ENCODE results near the gene CAPN2. TPM values are rescaled to one million over a fixed set of nuclear protein-coding genes. Genes with fewer than 3 reads are reported as not detected.

CAPN2 gene
- total and polyA plus RNA-seq, 2 experiments from 2014 or later = 8.4 to 17.8 TPM

GRCh38 chr1:223721658-223722607 lies 9.6 kb downstream of the CAPN2 start:
- Histone ChIP-seq H3K79me2 (replicated peaks; ENCODE audit: insufficient read depth) (no peaks in the 10 kb centered on the region), H2AFZ (no peak overlapping the region), H3K27ac (ENCODE audit: low read depth) (no peak overlapping the region), H3K9me2 (ENCODE audit: insufficient read depth) (no peaks in the 10 kb centered on the region), H3K4me2 (no peak overlapping the region), H3F3A (replicated peaks; ENCODE audit: low read depth) (0 out of 2 replicates have a peak, but pooled peaks cover 5% of the 10 kb centered on the region), H3K27me3 (ENCODE audit: insufficient read depth) (peaks cover 65% of the 10 kb centered on the region), H3K36me3 (ENCODE audit: insufficient read depth) (no peaks in the 10 kb centered on the region), H3K4me1 (ENCODE audit: insufficient read depth) (peaks cover 34% of the 10 kb centered on the region), H4K20me1 (replicated peaks; ENCODE audit: insufficient read depth) (no peaks in the 10 kb centered on the region), H3K4me3 (no peak overlapping the region)
- Mint-ChIP-seq H3K27me3 (ENCODE audit: insufficient read depth, low read depth, poor library complexity) (peaks cover 27% of the 10 kb centered on the region), H3K36me3 (ENCODE audit: low read depth) (peaks cover 40% of the 10 kb centered on the region), H3K9me3 (no peaks in the 10 kb centered on the region; the same call in 1 of the 3 replicates), H3K4me1 (peaks cover 43% of the 10 kb centered on the region), H3K27ac (no peak overlapping the region), H3K4me3 (no peak overlapping the region)
- TF ChIP-seq CREB1 (CRISPR knock-in tag; IDR thresholded peaks at IDR 0.05; ENCODE audit: low read depth) = no peak
- DNase-seq (ENCODE audit: low spot score) (no peak), ATAC-seq (no peak)

- DNase-seq (ENCODE audit: low spot score) (no peak), ATAC-seq (no peak)
- no peaks in the 10 kb centered on the region for H4K20me1 ChIP-seq (replicated peaks; ENCODE audit: insufficient read depth)
- peaks cover 37% of the 10 kb centered on the region for H3K36me3 Mint-ChIP-seq (ENCODE audit: low read depth)
- H3K9me2 ChIP-seq (ENCODE audit: insufficient read depth) = peaks cover 2% of the 10 kb centered on the region; the same call in 1 of the 2 replicates
- no peak overlapping the region for H3K4me2 ChIP-seq
- H3K4me3 Mint-ChIP-seq = no peak overlapping the region
- H3K4me3 ChIP-seq = no peak overlapping the region
- H3K27ac Mint-ChIP-seq = no peak overlapping the region
- peaks cover 34% of the 10 kb centered on the region for H3K4me1 ChIP-seq (ENCODE audit: insufficient read depth)
- H3K9me3 Mint-ChIP-seq = no peaks in the 10 kb centered on the region; the same call in 1 of the 3 replicates
- peaks cover 40% of the 10 kb centered on the region for H3K4me1 Mint-ChIP-seq
- no peak overlapping the region for H3K27ac ChIP-seq (ENCODE audit: low read depth)
- no peak for TF ChIP-seq ETS1 (IDR thresholded peaks at IDR 0.05)
- TF ChIP-seq CTCF (conservative IDR thresholded peaks at IDR 0.05; ENCODE audit: low read depth in 2 of 2) = no peak
- TF ChIP-seq POLR2AphosphoS5 (IDR thresholded peaks at IDR 0.05; ENCODE audit: low read depth) = no peak
- no peak for TF ChIP-seq EZH2phosphoT487 (IDR thresholded peaks at IDR 0.05; ENCODE audit: unreplicated experiment)
- TF ChIP-seq JUNB (IDR thresholded peaks at IDR 0.05; ENCODE audit: unreplicated experiment) = no peak
- no peak for TF ChIP-seq ZNF462 (CRISPR knock-in tag; IDR thresholded peaks at IDR 0.05)
- no peaks in the 10 kb centered on the region for H3K79me2 ChIP-seq (replicated peaks; ENCODE audit: insufficient read depth)
- no peaks in the 10 kb centered on the region for H3K36me3 ChIP-seq (ENCODE audit: insufficient read depth)
- H3F3A ChIP-seq (replicated peaks; ENCODE audit: low read depth) = 0 out of 2 replicates have a peak, but pooled peaks cover 5% of the 10 kb centered on the region
- peaks cover 65% of the 10 kb centered on the region for H3K27me3 ChIP-seq (ENCODE audit: insufficient read depth)
- no peak overlapping the region for H2AFZ ChIP-seq
- peaks cover 40% of the 10 kb centered on the region for H3K27me3 Mint-ChIP-seq (ENCODE audit: insufficient read depth, low read depth, poor library complexity)
Measured at GRCh38 chr1:223723351-223723904, 11.1 kb downstream of the CAPN2 start.
